NB4 (cell line): ENCODE measurements around the gene HLA-DPB1.

Experiments used
- MYC ChIP-seq: IDR thresholded peaks from 2 replicates; pipeline ENCODE4 v1.6.1; 2011; ENCODE audit warnings: low read depth, low read length
- TF ChIP-seq, protein P1 (sequence below): IDR thresholded peaks from one replicate; pipeline ENCODE4 v1.5.1; 2012; ENCODE audit warnings: low read depth, low read length

DNA sequence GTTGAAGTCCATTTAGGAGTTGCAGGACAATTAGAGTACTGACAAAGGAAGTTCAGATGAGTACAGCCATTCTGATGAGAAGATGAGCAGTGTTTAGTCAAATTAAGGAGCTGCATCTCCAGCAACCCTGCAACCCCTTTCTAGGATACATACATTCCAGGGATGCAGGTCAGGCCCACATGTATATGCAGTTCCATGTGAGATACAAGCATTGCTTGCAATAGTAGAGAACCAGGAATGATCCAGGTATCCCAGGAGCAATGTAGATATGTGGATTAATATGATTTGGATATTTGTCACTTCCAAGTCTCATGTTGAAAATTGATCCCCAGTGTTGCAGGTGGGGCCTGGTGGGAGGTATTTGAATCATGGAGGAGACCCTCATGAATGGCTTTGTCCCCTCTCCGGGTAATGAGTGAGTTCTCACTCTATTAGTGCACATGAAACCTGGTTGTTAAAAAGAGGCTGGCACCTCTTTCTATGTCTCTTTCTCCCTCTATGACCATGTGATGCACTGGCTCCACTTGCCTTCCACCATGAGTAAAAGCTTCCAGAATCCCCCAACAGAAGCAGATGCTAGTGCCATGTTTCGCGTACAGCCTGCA is 8.8 kb upstream of the HLA-DPB1 start:
- TF ChIP-seq, protein P1, sequence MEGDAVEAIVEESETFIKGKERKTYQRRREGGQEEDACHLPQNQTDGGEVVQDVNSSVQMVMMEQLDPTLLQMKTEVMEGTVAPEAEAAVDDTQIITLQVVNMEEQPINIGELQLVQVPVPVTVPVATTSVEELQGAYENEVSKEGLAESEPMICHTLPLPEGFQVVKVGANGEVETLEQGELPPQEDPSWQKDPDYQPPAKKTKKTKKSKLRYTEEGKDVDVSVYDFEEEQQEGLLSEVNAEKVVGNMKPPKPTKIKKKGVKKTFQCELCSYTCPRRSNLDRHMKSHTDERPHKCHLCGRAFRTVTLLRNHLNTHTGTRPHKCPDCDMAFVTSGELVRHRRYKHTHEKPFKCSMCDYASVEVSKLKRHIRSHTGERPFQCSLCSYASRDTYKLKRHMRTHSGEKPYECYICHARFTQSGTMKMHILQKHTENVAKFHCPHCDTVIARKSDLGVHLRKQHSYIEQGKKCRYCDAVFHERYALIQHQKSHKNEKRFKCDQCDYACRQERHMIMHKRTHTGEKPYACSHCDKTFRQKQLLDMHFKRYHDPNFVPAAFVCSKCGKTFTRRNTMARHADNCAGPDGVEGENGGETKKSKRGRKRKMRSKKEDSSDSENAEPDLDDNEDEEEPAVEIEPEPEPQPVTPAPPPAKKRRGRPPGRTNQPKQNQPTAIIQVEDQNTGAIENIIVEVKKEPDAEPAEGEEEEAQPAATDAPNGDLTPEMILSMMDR, result no peak
- TF ChIP-seq MYC, result no peak
